Measurements from ENCODE around the gene MFSD2B.
"Not testable (repeated sequence)": the region's sequence is repeated elsewhere in the genome, so short reads cannot be mapped to it uniquely, and the experiment has no call there.

The MFSD2B gene

GRCh38 chr2:24014902-24015301 is 5.0 kb downstream of the MFSD2B start:
- intact Hi-C loops (cut with micrococcal nuclease): not testable (repeated sequence)

GRCh38 chr2:24015562-24016375 is 5.9 kb downstream of the MFSD2B start:
- Mint-ChIP-seq H3K27me3 (peaks cover 22% of the 10 kb centered on the region), H3K4me3 (no peak overlapping the region), H3K4me1 (ENCODE audit: low read depth) (peaks cover 9% of the 10 kb centered on the region), H3K27ac (no peak overlapping the region), H3K9me3 (no peaks in the 10 kb centered on the region), H3K36me3 (ENCODE audit: low read depth) (no peaks in the 10 kb centered on the region)
- intact Hi-C loops (cut with micrococcal nuclease): no loop called here

More at GRCh38 chr2:24014902-24015301, 5.0 kb downstream of the MFSD2B start:
- not testable (repeated sequence) for H3K9me3 Mint-ChIP-seq; H3K27ac Mint-ChIP-seq; H3K36me3 Mint-ChIP-seq (ENCODE audit: low read depth); H3K4me1 Mint-ChIP-seq (ENCODE audit: low read depth); H3K4me3 Mint-ChIP-seq
- peaks cover 31% of the 10 kb centered on the region for H3K27me3 Mint-ChIP-seq

GRCh38 chr2:24016376-24016761 is 6.5 kb downstream of the MFSD2B start:
- no peak overlapping the region for H3K27ac Mint-ChIP-seq
- peaks cover 16% of the 10 kb centered on the region for H3K27me3 Mint-ChIP-seq
- no peaks in the 10 kb centered on the region for H3K36me3 Mint-ChIP-seq (ENCODE audit: low read depth)
- H3K9me3 Mint-ChIP-seq: no peaks in the 10 kb centered on the region
- intact Hi-C loops (cut with micrococcal nuclease): no loop called here
- peaks cover 9% of the 10 kb centered on the region for H3K4me1 Mint-ChIP-seq (ENCODE audit: low read depth)
- no peak overlapping the region for H3K4me3 Mint-ChIP-seq

GRCh38 chr2:24016853-24017703 is 7.2 kb downstream of the MFSD2B start:
- Mint-ChIP-seq H3K9me3 (no peaks in the 10 kb centered on the region), H3K27me3 (peaks cover 10% of the 10 kb centered on the region), H3K27ac (no peak overlapping the region), H3K36me3 (ENCODE audit: low read depth) (peaks cover 3% of the 10 kb centered on the region), H3K4me3 (no peak overlapping the region), H3K4me1 (ENCODE audit: low read depth) (peaks cover 9% of the 10 kb centered on the region)
- intact Hi-C loops (cut with micrococcal nuclease): no loop called here

GRCh38 chr2:24017711-24018110 is 7.8 kb downstream of the MFSD2B start:
- Mint-ChIP-seq H3K27ac (no peak overlapping the region), H3K36me3 (ENCODE audit: low read depth) (peaks cover 10% of the 10 kb centered on the region), H3K9me3 (no peaks in the 10 kb centered on the region), H3K27me3 (peaks cover 4% of the 10 kb centered on the region), H3K4me1 (ENCODE audit: low read depth) (peaks cover 5% of the 10 kb centered on the region), H3K4me3 (no peak overlapping the region)
- intact Hi-C loops (cut with micrococcal nuclease): no loop called here

GRCh38 chr2:24018241-24018640 is 8.4 kb downstream of the MFSD2B start:
- Mint-ChIP-seq H3K4me3 (no peak overlapping the region), H3K27ac (no peak overlapping the region), H3K9me3 (no peaks in the 10 kb centered on the region), H3K4me1 (ENCODE audit: low read depth) (peaks cover under 1% of the 10 kb centered on the region), H3K36me3 (ENCODE audit: low read depth) (peaks cover 15% of the 10 kb centered on the region), H3K27me3 (no peaks in the 10 kb centered on the region)
- intact Hi-C loops (cut with micrococcal nuclease): no loop called here

GRCh38 chr2:24019729-24020128 is 9.8 kb downstream of the MFSD2B start:
- peaks cover 23% of the 10 kb centered on the region for H3K36me3 Mint-ChIP-seq (ENCODE audit: low read depth)
- H3K4me3 Mint-ChIP-seq: no peak overlapping the region
- no peaks in the 10 kb centered on the region for H3K9me3 Mint-ChIP-seq
- H3K27me3 Mint-ChIP-seq: no peaks in the 10 kb centered on the region
- intact Hi-C loops (cut with micrococcal nuclease): no loop called here
- no peaks in the 10 kb centered on the region for H3K4me1 Mint-ChIP-seq (ENCODE audit: low read depth)
- no peak overlapping the region for H3K27ac Mint-ChIP-seq

GRCh38 chr2:24020244-24020643 is 10.4 kb downstream of the MFSD2B start:
- Mint-ChIP-seq H3K27ac (no peak overlapping the region), H3K4me3 (no peak overlapping the region), H3K4me1 (ENCODE audit: low read depth) (no peaks in the 10 kb centered on the region), H3K27me3 (no peaks in the 10 kb centered on the region), H3K36me3 (ENCODE audit: low read depth) (peaks cover 28% of the 10 kb centered on the region), H3K9me3 (no peaks in the 10 kb centered on the region)
- intact Hi-C loops (cut with micrococcal nuclease): no loop called here

GRCh38 chr2:24021122-24021998 is 11.5 kb downstream of the MFSD2B start:
- H3K4me3 Mint-ChIP-seq: no peak overlapping the region
- H3K4me1 Mint-ChIP-seq (ENCODE audit: low read depth): no peaks in the 10 kb centered on the region
- intact Hi-C loops (cut with micrococcal nuclease): no loop called here
- H3K9me3 Mint-ChIP-seq: no peaks in the 10 kb centered on the region
- peaks cover 28% of the 10 kb centered on the region for H3K36me3 Mint-ChIP-seq (ENCODE audit: low read depth)
- no peaks in the 10 kb centered on the region for H3K27me3 Mint-ChIP-seq
- no peak overlapping the region for H3K27ac Mint-ChIP-seq

- H3K4me3 Mint-ChIP-seq: no peak overlapping the region
- no peak overlapping the region for H3K27ac Mint-ChIP-seq
- H3K27me3 Mint-ChIP-seq: no peaks in the 10 kb centered on the region
- intact Hi-C loops (cut with micrococcal nuclease): no loop called here
- peaks cover 28% of the 10 kb centered on the region for H3K36me3 Mint-ChIP-seq (ENCODE audit: low read depth)
- H3K4me1 Mint-ChIP-seq (ENCODE audit: low read depth): no peaks in the 10 kb centered on the region
- H3K9me3 Mint-ChIP-seq: no peaks in the 10 kb centered on the region
Observed at GRCh38 chr2:24022324-24022974, 12.6 kb downstream of the MFSD2B start.

- Mint-ChIP-seq H3K27me3 (no peaks in the 10 kb centered on the region), H3K4me3 (no peak overlapping the region)
Observed at GRCh38 chr2:24022975-24023575, 13.2 kb downstream of the MFSD2B start.

GRCh38 chr2:24024018-24024417 is 14.1 kb downstream of the MFSD2B start:
- no peak overlapping the region for H3K4me3 Mint-ChIP-seq
- H3K4me1 Mint-ChIP-seq (ENCODE audit: low read depth): no peaks in the 10 kb centered on the region
- H3K36me3 Mint-ChIP-seq (ENCODE audit: low read depth): peaks cover 35% of the 10 kb centered on the region
- H3K27me3 Mint-ChIP-seq: no peaks in the 10 kb centered on the region
- H3K9me3 Mint-ChIP-seq: no peaks in the 10 kb centered on the region
- intact Hi-C loops (cut with micrococcal nuclease): no loop called here
- no peak overlapping the region for H3K27ac Mint-ChIP-seq

More at GRCh38 chr2:24022975-24023575, 13.2 kb downstream of the MFSD2B start:
- peaks cover 28% of the 10 kb centered on the region for H3K36me3 Mint-ChIP-seq (ENCODE audit: low read depth)
- H3K27ac Mint-ChIP-seq: no peak overlapping the region
- H3K4me1 Mint-ChIP-seq (ENCODE audit: low read depth): no peaks in the 10 kb centered on the region
- H3K9me3 Mint-ChIP-seq: no peaks in the 10 kb centered on the region
- intact Hi-C loops (cut with micrococcal nuclease): no loop called here

Measured in dendritic cell treated with granulocyte-macrophage colony-stimulating factor and Interleukin-4, amounts not matched to agents 40 ng/mL and 50 ng/mL, for 4 days (primary cell).